ENCODE measurements around the gene SLC27A6.
"Not testable (repeated sequence)": the region's sequence is repeated elsewhere in the genome, so short reads cannot be mapped to it uniquely, and the experiment has no call there.

The SLC27A6 gene

GRCh38 chr5:128927644-128928043, 37.6 kb upstream of the SLC27A6 start:
- Histone ChIP-seq H2BK120ac (ENCODE audit: low read depth, low read length) (no peak overlapping the region), H2BK15ac (replicated peaks; ENCODE audit: low read depth) (no peak overlapping the region), H2BK5ac (ENCODE audit: low read length) (no peak overlapping the region), H3K36me3 (ENCODE audit: control insufficient read depth, insufficient read depth, low read length) (no peaks in the 10 kb centered on the region), H3K4me1 (ENCODE audit: control insufficient read depth, low read depth, low read length) (no peaks in the 10 kb centered on the region), H3K4me2 (ENCODE audit: low read length) (no peak overlapping the region), H3K4me3 (ENCODE audit: low read length) (no peak overlapping the region), H3K79me1 (ENCODE audit: low read length) (no peaks in the 10 kb centered on the region), H3K23ac (ENCODE audit: low read length) (no peak overlapping the region), H2AK5ac (ENCODE audit: low read length) (no peak overlapping the region), H3K9ac (ENCODE audit: low read length) (no peak overlapping the region), H4K8ac (ENCODE audit: low read depth, low read length) (no peak overlapping the region), H3K56ac (ENCODE audit: low read length) (no peak overlapping the region), H3K79me2 (ENCODE audit: control insufficient read depth, insufficient read depth, low read length) (no peaks in the 10 kb centered on the region), H3K18ac (ENCODE audit: low read length) (no peak overlapping the region), H3K27ac (ENCODE audit: low read depth, low read length) (no peak overlapping the region), H3K4ac (ENCODE audit: low read depth, low read length) (no peak overlapping the region), H4K5ac (ENCODE audit: low read length) (no peak overlapping the region), H3K27me3 (ENCODE audit: insufficient read depth, low read length, poor library complexity) (no peaks in the 10 kb centered on the region)
- WGBS (ENCODE audit: extremely low coverage, insufficient coverage, low lambda C conversion rate): no CpG with 5 or more reads among the region's 3 CpGs
- no peak for DNase-seq

- WGBS (ENCODE audit: extremely low coverage, insufficient coverage, low lambda C conversion rate): no CpG with 5 or more reads among the region's 4 CpGs
- not testable (repeated sequence) for H3K36me3 ChIP-seq (ENCODE audit: control insufficient read depth, insufficient read depth, low read length); DNase-seq
Measured at GRCh38 chr5:128932232-128932631, 33.1 kb upstream of the SLC27A6 start.

GRCh38 chr5:128943100-128943499, 22.2 kb upstream of the SLC27A6 start:
- WGBS (ENCODE audit: extremely low coverage, insufficient coverage, low lambda C conversion rate): no CpG with 5 or more reads among the region's 9 CpGs
- not testable (repeated sequence) for DNase-seq; H3K4me1 ChIP-seq (ENCODE audit: control insufficient read depth, low read depth, low read length)

More at GRCh38 chr5:128932232-128932631, 33.1 kb upstream of the SLC27A6 start:
- H3K79me1 ChIP-seq (ENCODE audit: low read length); H2BK5ac ChIP-seq (ENCODE audit: low read length); H3K27ac ChIP-seq (ENCODE audit: low read depth, low read length); H2AK5ac ChIP-seq (ENCODE audit: low read length); H3K4ac ChIP-seq (ENCODE audit: low read depth, low read length); H3K56ac ChIP-seq (ENCODE audit: low read length); H3K79me2 ChIP-seq (ENCODE audit: control insufficient read depth, insufficient read depth, low read length); H3K4me3 ChIP-seq (ENCODE audit: low read length); H3K18ac ChIP-seq (ENCODE audit: low read length); H4K8ac ChIP-seq (ENCODE audit: low read depth, low read length); H2BK15ac ChIP-seq (replicated peaks; ENCODE audit: low read depth); H3K4me2 ChIP-seq (ENCODE audit: low read length); H4K5ac ChIP-seq (ENCODE audit: low read length); H3K23ac ChIP-seq (ENCODE audit: low read length); H3K27me3 ChIP-seq (ENCODE audit: insufficient read depth, low read length, poor library complexity); H3K4me1 ChIP-seq (ENCODE audit: control insufficient read depth, low read depth, low read length); H3K9ac ChIP-seq (ENCODE audit: low read length); H2BK120ac ChIP-seq (ENCODE audit: low read depth, low read length): not testable (repeated sequence)

GRCh38 chr5:128949847-128950546, 15.3 kb upstream of the SLC27A6 start:
- Histone ChIP-seq H2BK15ac (replicated peaks; ENCODE audit: low read depth) (no peak overlapping the region), H3K23ac (ENCODE audit: low read length) (no peak overlapping the region), H3K79me2 (ENCODE audit: control insufficient read depth, insufficient read depth, low read length) (no peaks in the 10 kb centered on the region), H3K4ac (ENCODE audit: low read depth, low read length) (no peak overlapping the region), H3K4me3 (ENCODE audit: low read length) (no peak overlapping the region), H3K27me3 (ENCODE audit: insufficient read depth, low read length, poor library complexity) (no peaks in the 10 kb centered on the region), H3K9ac (ENCODE audit: low read length) (no peak overlapping the region), H3K79me1 (ENCODE audit: low read length) (no peaks in the 10 kb centered on the region), H3K27ac (ENCODE audit: low read depth, low read length) (no peak overlapping the region), H3K56ac (ENCODE audit: low read length) (no peak overlapping the region), H2BK120ac (ENCODE audit: low read depth, low read length) (no peak overlapping the region), H2AK5ac (ENCODE audit: low read length) (no peak overlapping the region), H2BK5ac (ENCODE audit: low read length) (no peak overlapping the region), H3K4me1 (ENCODE audit: control insufficient read depth, low read depth, low read length) (no peaks in the 10 kb centered on the region), H3K36me3 (ENCODE audit: control insufficient read depth, insufficient read depth, low read length) (no peaks in the 10 kb centered on the region), H3K18ac (ENCODE audit: low read length) (no peak overlapping the region), H3K4me2 (ENCODE audit: low read length) (no peak overlapping the region), H4K5ac (ENCODE audit: low read length) (no peak overlapping the region), H4K8ac (ENCODE audit: low read depth, low read length) (no peak overlapping the region)
- no peak for DNase-seq
- no CpG with 5 or more reads among the region's 3 CpGs for WGBS (ENCODE audit: extremely low coverage, insufficient coverage, low lambda C conversion rate)

More at GRCh38 chr5:128943100-128943499, 22.2 kb upstream of the SLC27A6 start:
- H3K4me3 ChIP-seq (ENCODE audit: low read length); H3K27me3 ChIP-seq (ENCODE audit: insufficient read depth, low read length, poor library complexity); H3K4me2 ChIP-seq (ENCODE audit: low read length); H2BK15ac ChIP-seq (replicated peaks; ENCODE audit: low read depth); H3K27ac ChIP-seq (ENCODE audit: low read depth, low read length); H2BK5ac ChIP-seq (ENCODE audit: low read length); H4K5ac ChIP-seq (ENCODE audit: low read length); H3K18ac ChIP-seq (ENCODE audit: low read length); H2AK5ac ChIP-seq (ENCODE audit: low read length); H3K79me2 ChIP-seq (ENCODE audit: control insufficient read depth, insufficient read depth, low read length); H4K8ac ChIP-seq (ENCODE audit: low read depth, low read length); H3K79me1 ChIP-seq (ENCODE audit: low read length); H3K36me3 ChIP-seq (ENCODE audit: control insufficient read depth, insufficient read depth, low read length); H2BK120ac ChIP-seq (ENCODE audit: low read depth, low read length); H3K56ac ChIP-seq (ENCODE audit: low read length); H3K4ac ChIP-seq (ENCODE audit: low read depth, low read length); H3K23ac ChIP-seq (ENCODE audit: low read length); H3K9ac ChIP-seq (ENCODE audit: low read length): not testable (repeated sequence)

DNA sequence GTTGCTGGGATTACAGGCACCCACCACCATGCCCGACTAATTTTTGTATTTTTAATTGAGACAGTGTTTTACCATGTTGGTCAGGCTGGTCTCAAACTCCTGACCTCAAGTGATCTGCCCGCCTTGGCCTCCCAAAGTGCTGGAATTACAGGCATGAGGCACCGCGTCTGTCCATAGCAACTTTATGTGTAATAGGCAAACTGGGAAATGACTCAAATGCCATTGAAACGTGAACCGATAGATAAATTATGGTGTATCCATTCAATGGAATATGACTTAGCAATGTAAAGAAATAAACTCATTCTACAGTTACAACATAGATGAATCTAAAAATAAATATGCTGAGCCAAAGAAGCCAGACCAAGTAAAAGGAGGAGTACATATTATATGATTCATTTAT, 14.0 kb upstream of the SLC27A6 start:
- H3K4ac ChIP-seq (ENCODE audit: low read depth, low read length); H3K79me2 ChIP-seq (ENCODE audit: control insufficient read depth, insufficient read depth, low read length); H3K27ac ChIP-seq (ENCODE audit: low read depth, low read length); H4K5ac ChIP-seq (ENCODE audit: low read length); H3K79me1 ChIP-seq (ENCODE audit: low read length); H4K8ac ChIP-seq (ENCODE audit: low read depth, low read length); H3K56ac ChIP-seq (ENCODE audit: low read length); H2BK5ac ChIP-seq (ENCODE audit: low read length); H3K23ac ChIP-seq (ENCODE audit: low read length); H2BK15ac ChIP-seq (replicated peaks; ENCODE audit: low read depth); H3K27me3 ChIP-seq (ENCODE audit: insufficient read depth, low read length, poor library complexity); H2AK5ac ChIP-seq (ENCODE audit: low read length); H3K4me2 ChIP-seq (ENCODE audit: low read length); H3K9ac ChIP-seq (ENCODE audit: low read length); H3K4me1 ChIP-seq (ENCODE audit: control insufficient read depth, low read depth, low read length); H3K4me3 ChIP-seq (ENCODE audit: low read length); H3K18ac ChIP-seq (ENCODE audit: low read length); DNase-seq; H2BK120ac ChIP-seq (ENCODE audit: low read depth, low read length); H3K36me3 ChIP-seq (ENCODE audit: control insufficient read depth, insufficient read depth, low read length): not testable (repeated sequence)
- no CpG with 5 or more reads among the region's 6 CpGs for whole genome bisulfite sequencing (ENCODE audit: extremely low coverage, insufficient coverage, low lambda C conversion rate)

DNA sequence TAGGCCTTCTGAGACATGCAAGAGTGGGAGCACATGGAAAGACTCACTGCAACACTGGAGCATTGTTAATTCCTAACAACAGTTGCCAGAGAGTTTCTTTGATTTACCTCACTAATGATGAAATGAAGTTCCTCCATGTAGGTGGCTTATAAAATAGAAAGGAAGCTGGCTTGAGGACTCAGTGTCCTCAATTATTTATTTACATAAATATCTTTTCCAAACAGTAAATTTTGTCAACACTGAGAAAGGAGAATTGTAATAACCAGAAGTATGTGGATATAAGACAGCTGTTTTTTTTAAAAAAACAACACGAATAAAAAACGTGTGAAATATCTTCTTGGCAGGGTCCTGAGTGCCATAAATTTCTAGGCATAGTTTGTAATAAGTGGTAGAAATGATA, 9.1 kb upstream of the SLC27A6 start:
- Histone ChIP-seq H4K5ac (ENCODE audit: low read length) (no peak overlapping the region), H2BK15ac (replicated peaks; ENCODE audit: low read depth) (no peak overlapping the region), H2BK120ac (ENCODE audit: low read depth, low read length) (no peak overlapping the region), H3K4ac (ENCODE audit: low read depth, low read length) (no peak overlapping the region), H2AK5ac (ENCODE audit: low read length) (no peak overlapping the region), H2BK5ac (ENCODE audit: low read length) (no peak overlapping the region), H3K4me3 (ENCODE audit: low read length) (no peak overlapping the region), H3K4me1 (ENCODE audit: control insufficient read depth, low read depth, low read length) (no peaks in the 10 kb centered on the region), H3K4me2 (ENCODE audit: low read length) (no peak overlapping the region), H3K27ac (ENCODE audit: low read depth, low read length) (no peak overlapping the region), H3K27me3 (ENCODE audit: insufficient read depth, low read length, poor library complexity) (no peaks in the 10 kb centered on the region), H3K36me3 (ENCODE audit: control insufficient read depth, insufficient read depth, low read length) (no peaks in the 10 kb centered on the region), H3K56ac (ENCODE audit: low read length) (no peak overlapping the region), H4K8ac (ENCODE audit: low read depth, low read length) (no peak overlapping the region), H3K9ac (ENCODE audit: low read length) (no peak overlapping the region), H3K79me2 (ENCODE audit: control insufficient read depth, insufficient read depth, low read length) (no peaks in the 10 kb centered on the region), H3K23ac (ENCODE audit: low read length) (no peak overlapping the region), H3K18ac (ENCODE audit: low read length) (no peak overlapping the region), H3K79me1 (ENCODE audit: low read length) (no peaks in the 10 kb centered on the region)
- no peak for DNase-seq
- no CpG with 5 or more reads among the region's 2 CpGs for WGBS (ENCODE audit: extremely low coverage, insufficient coverage, low lambda C conversion rate)

Data from mesendoderm (in vitro differentiated cells).